Kidney epithelial cell (primary cell): Measurements from ENCODE around the gene PTPRR. TPM values are rescaled to one million over a fixed set of nuclear protein-coding genes. Genes with fewer than 3 reads are reported as not detected.

ENCODE experiments used
- DNase-seq: peaks from one replicate; pipeline ENCODE4 v3.0.0-alpha.2; 2010; ENCODE audit warnings: low read depth
- H3K27me3 ChIP-seq: 2 replicates; pipeline ENCODE4 v1.6.0; 2011; ENCODE audit warnings: low read length; ENCODE audit not compliant: control insufficient read depth, insufficient read depth
- H3K36me3 ChIP-seq: 2 replicates; pipeline ENCODE4 v1.5.1; 2011; ENCODE audit warnings: low read length; ENCODE audit not compliant: control insufficient read depth, insufficient read depth
- H3K4me3 ChIP-seq: 2 replicates; pipeline ENCODE4 v1.5.1; 2011; ENCODE audit warnings: low read depth, mild to moderate bottlenecking, control low read depth, low read length
- total RNA-seq: library from RNA; depleted of rRNA; stranded (reverse); fragments of >200 nt; gene quantifications from 2 replicates; pipeline ENCODE4 v1.2.3, GENCODE V29; 2015
- TF ChIP-seq, protein P1 (sequence below): IDR thresholded peaks from 2 replicates; pipeline ENCODE4 v1.5.1; 2011; ENCODE audit warnings: mild to moderate bottlenecking, moderate library complexity, low read length, control low read depth, inconsistent platforms; ENCODE audit not compliant: insufficient read depth, poor library complexity, severe bottlenecking

PTPRR gene, protein sequence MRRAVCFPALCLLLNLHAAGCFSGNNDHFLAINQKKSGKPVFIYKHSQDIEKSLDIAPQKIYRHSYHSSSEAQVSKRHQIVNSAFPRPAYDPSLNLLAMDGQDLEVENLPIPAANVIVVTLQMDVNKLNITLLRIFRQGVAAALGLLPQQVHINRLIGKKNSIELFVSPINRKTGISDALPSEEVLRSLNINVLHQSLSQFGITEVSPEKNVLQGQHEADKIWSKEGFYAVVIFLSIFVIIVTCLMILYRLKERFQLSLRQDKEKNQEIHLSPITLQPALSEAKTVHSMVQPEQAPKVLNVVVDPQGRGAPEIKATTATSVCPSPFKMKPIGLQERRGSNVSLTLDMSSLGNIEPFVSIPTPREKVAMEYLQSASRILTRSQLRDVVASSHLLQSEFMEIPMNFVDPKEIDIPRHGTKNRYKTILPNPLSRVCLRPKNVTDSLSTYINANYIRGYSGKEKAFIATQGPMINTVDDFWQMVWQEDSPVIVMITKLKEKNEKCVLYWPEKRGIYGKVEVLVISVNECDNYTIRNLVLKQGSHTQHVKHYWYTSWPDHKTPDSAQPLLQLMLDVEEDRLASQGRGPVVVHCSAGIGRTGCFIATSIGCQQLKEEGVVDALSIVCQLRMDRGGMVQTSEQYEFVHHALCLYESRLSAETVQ
- total RNA-seq, result 2.3 and 2.8 TPM in 2 replicates

DNA sequence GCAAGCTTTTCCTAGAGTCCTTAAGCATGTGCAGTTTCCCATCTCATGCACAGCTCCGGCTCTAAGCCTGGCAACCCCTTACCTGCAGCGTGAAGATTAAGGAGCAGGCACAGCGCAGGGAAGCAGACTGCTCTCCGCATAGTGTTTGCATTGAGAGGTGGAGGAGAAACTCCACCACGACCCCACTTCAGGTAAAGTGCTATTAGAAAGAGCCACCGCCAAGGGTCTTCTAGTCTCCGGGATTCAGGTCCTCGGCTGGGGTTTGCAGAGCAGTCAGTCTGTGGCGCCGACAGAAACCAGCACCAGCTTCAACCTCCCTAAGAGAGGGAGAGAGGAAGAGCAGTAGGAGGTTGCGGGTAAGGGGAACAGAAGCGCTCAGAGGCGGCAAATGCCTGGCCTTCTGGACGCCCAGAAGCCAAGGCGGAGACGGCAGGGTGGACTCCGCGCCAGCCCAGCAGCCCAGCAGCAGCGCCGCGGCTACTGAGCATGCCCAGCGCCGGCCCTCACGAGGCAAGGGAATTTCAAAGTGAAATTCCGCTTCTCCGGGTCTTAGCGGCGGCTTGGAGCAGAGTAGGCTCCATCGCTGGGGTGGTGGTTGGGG lies at the start of gene PTPRR:
PTPRR (minus strand) TSS at position 488 of the 601 bp plus-strand sequence; CDS start at position 140, 348 bp downstream.
- H3K36me3 ChIP-seq, result no peaks in the 10 kb centered on the region
- H3K4me3 ChIP-seq, result no peak within 1 kb of the TSS
- H3K27me3 ChIP-seq, result peaks cover 21% of the 10 kb centered on the region
- TF ChIP-seq, protein P1, sequence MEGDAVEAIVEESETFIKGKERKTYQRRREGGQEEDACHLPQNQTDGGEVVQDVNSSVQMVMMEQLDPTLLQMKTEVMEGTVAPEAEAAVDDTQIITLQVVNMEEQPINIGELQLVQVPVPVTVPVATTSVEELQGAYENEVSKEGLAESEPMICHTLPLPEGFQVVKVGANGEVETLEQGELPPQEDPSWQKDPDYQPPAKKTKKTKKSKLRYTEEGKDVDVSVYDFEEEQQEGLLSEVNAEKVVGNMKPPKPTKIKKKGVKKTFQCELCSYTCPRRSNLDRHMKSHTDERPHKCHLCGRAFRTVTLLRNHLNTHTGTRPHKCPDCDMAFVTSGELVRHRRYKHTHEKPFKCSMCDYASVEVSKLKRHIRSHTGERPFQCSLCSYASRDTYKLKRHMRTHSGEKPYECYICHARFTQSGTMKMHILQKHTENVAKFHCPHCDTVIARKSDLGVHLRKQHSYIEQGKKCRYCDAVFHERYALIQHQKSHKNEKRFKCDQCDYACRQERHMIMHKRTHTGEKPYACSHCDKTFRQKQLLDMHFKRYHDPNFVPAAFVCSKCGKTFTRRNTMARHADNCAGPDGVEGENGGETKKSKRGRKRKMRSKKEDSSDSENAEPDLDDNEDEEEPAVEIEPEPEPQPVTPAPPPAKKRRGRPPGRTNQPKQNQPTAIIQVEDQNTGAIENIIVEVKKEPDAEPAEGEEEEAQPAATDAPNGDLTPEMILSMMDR, result no peak
- DNase-seq, result no peak

DNA sequence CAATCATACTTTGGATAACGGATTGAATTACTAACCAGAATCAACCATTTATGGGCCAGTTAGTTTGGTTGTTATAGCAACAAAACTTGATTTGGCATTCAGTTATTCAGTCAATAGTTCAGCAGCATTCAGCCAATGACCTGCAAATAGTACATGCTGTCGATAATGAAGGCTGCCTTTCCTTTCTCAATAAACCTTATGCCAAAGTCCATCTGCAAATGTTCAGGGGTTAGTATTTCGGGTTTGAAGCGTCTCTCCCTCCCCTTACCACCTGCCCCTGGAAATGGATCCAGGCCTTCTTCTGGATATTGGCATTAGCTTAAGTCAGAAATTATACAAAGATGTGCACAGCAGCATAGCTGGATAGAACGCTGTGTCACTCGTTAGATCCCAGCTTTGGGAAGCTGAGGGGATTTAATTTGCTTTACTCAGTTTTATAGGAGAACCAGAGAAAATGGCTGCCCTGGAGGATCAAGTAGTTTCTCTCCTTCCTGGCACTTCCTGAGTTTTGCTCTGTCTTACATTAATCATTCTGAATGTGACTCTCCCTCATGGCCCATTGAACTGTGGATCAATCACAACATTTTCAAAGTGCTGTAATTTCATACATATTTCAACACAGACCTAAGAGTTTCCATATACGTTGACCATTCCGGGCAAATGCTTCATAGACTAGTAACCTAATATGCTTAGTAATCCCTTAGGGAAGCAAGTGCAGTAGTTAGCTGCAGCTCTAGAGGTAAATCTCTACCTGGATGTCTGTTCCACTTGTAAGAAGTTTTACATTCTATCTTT lies 46.7 kb upstream of the PTPRR start:
- no peaks in the 10 kb centered on the region for H3K27me3 ChIP-seq
- DNase-seq, result no peak
- H3K36me3 ChIP-seq, result no peaks in the 10 kb centered on the region
- TF ChIP-seq, protein P1, result no peak
- H3K4me3 ChIP-seq, result no peak overlapping the region

DNA sequence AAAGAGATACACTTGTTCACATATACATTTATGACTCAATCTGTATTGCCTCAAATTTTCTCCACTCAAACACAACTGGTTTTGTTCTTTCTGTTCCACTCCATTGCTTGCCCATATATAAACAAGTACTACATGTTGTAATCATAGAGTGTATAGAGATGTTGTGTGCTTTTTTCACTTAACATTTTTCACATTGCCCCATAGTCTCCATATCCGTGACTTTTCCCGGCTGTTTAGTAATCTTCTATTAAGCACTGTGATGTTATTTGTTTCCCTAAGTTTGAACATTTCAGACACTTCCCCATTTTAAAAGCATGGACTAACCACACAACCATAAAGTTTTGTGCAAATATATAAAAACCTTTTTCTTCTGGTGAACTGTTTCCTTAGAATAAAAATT lies 45.5 kb upstream of the PTPRR start:
- TF ChIP-seq, protein P1, result no peak
- H3K4me3 ChIP-seq, result no peak overlapping the region
- H3K36me3 ChIP-seq, result no peaks in the 10 kb centered on the region
- no peaks in the 10 kb centered on the region for H3K27me3 ChIP-seq
- no peak for DNase-seq

DNA sequence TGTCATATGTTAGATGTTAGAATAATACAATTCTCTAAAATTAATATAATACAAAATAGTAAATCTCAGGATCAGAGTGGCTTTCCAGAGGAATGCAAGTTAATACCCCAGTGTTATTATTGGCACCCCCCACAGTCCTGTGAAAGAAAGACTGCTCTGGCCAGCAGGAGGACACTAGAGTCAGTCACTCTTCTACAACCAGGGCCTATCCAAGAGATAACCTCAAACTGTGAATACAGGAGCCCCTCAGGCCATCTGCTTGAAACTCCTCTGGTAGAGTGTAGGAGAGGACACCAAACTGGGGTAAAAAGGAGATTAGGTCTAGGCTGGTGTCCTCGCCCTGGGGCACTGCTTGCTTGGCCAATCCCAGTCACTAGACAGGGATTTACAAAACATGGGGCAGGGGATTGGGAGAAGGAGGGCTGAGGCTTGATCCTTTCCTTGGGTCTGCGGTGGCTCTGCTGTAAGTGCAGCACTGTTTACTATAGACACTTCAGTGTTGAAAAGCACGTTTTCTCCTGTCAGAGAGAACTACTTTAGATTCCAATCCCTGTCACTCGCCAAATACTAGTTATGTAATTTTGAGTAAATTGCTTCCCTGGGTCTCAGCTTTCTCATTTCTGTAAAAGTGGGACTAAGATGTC lies 44.5 kb upstream of the PTPRR start:
- no peak for DNase-seq
- TF ChIP-seq, protein P1, result no peak
- H3K36me3 ChIP-seq, result no peaks in the 10 kb centered on the region
- H3K4me3 ChIP-seq, result no peak overlapping the region
- H3K27me3 ChIP-seq, result no peaks in the 10 kb centered on the region

DNA sequence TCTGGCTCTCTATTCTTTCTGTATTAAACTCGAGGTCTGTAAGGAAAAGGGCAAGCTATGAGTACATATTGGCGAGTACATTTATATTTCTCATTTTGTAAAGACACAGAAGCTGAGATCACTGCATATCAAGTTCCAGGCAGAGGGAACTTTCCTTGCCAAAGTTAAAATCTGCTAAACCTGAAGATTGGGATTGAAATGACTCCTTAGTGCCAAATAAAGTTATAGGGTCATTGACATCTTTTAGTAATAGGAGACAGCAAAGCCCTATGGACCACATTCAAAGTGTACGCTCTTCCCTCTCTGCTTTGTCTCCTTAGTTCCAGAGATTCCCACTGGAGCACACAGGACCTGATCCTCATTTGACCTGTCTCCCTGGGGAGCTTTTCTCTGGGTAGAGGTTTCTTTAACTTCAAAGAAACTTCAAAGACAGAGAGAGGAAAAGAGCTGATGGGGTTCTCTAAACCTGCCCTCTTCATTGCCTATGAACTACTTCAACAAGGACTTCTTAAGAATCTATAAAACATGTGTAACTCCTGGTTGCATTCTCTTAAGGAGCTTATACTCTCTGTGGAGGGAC lies 42.6 kb upstream of the PTPRR start:
- DNase-seq, result no peak
- Histone ChIP-seq H3K27me3 (no peaks in the 10 kb centered on the region), H3K36me3 (no peaks in the 10 kb centered on the region), H3K4me3 (no peak overlapping the region)
- TF ChIP-seq, protein P1, result no peak
